H1 (cell line): ENCODE measurements around the gene CELF2. TPM values are rescaled to one million over a fixed set of nuclear protein-coding genes. Genes with fewer than 3 reads are reported as not detected.

Source experiments
- CTCF ChIA-PET: fragments of 300-600 bp; sonication (Branson Sonifier 250); formaldehyde crosslinking; loops from one replicate; lab custom pipeline; 2021; ENCODE audit not compliant: partially characterized antibody; lab: Charles Lee
- POLR2A ChIA-PET: fragments of 300-600 bp; sonication (Branson Sonifier 250); formaldehyde crosslinking; loops from one replicate; lab custom pipeline; 2021; ENCODE audit warnings: inconsistent platforms; ENCODE audit not compliant: partially characterized antibody; lab: Charles Lee
- DNase-seq, 2 experiments: peaks; one replicate each; pipeline versions ENCODE4 v3.0.0 to v3.0.0-alpha.2; 2010 to 2022; ENCODE audit warnings: low spot score in 2 of 2, low read depth in 1 of 2, mixed read lengths in 1 of 2
- FAIRE-seq: peaks from 2 replicates; lab custom pipeline; 2011; peaks lifted over from hg19 to GRCh38; lab: Jason Lieb, UNC
- H2AFZ ChIP-seq: 2 replicates; pipeline ENCODE4 v1.8.1; 2012; ENCODE audit warnings: low read length, inconsistent platforms
- H2AK5ac ChIP-seq: 2 replicates; pipeline ENCODE4 v1.6.1; 2013; ENCODE audit warnings: low read depth, low read length
- H2BK120ac ChIP-seq: replicated peaks from 2 replicates; pipeline ENCODE3; 2013; ENCODE audit warnings: low read depth, low read length, inconsistent platforms
- H2BK12ac ChIP-seq: 2 replicates; pipeline ENCODE4 v1.6.1; 2013; ENCODE audit warnings: low read depth, low read length
- H2BK15ac ChIP-seq: 2 replicates; pipeline ENCODE4 v1.6.1; 2013; ENCODE audit warnings: low read length
- H2BK20ac ChIP-seq: 2 replicates; pipeline ENCODE4 v1.6.1; 2013; ENCODE audit warnings: low read length
- H2BK5ac ChIP-seq: 2 replicates; pipeline ENCODE4 v1.6.1; 2013; ENCODE audit warnings: low read depth, low read length
- H3K14ac ChIP-seq: 2 replicates; pipeline ENCODE4 v1.6.1; 2013; ENCODE audit warnings: inconsistent platforms; ENCODE audit not compliant: insufficient read length
- H3K18ac ChIP-seq: 2 replicates; pipeline ENCODE4 v1.6.1; 2013; ENCODE audit warnings: low read length; ENCODE audit errors: extremely low read depth
- H3K23ac ChIP-seq: 2 replicates; pipeline ENCODE4 v1.6.1; 2013; ENCODE audit warnings: inconsistent platforms; ENCODE audit not compliant: insufficient read length
- H3K23me2 ChIP-seq: 2 replicates; pipeline ENCODE4 v1.6.1; 2013; ENCODE audit warnings: low read depth, low read length
- H3K27ac ChIP-seq: 2 replicates; pipeline ENCODE4 v1.6.1; 2011; ENCODE audit warnings: low read depth, low read length, inconsistent platforms
- H3K27me3 ChIP-seq, 4 experiments: replicated peaks in 1 of 4; 1 replicate in 1 of 4; 2 replicates in 3 of 4; pipeline versions ENCODE4 v1.6.1 to v1.8.1; 2011 to 2013; ENCODE audit warnings: low read length in 3 of 4, mild to moderate bottlenecking in 3 of 4, inconsistent platforms in 2 of 4, mixed read lengths in 2 of 4, moderate library complexity in 1 of 4; ENCODE audit not compliant: control insufficient read depth in 3 of 4, insufficient read depth in 3 of 4; ENCODE audit errors: extremely low read depth in 1 of 4
- H3K36me3 ChIP-seq, 4 experiments: 2 replicates each; pipeline versions ENCODE4 v1.6.1 to v1.8.1; 2011 to 2013; ENCODE audit warnings: mild to moderate bottlenecking in 4 of 4, low read length in 3 of 4, moderate library complexity in 2 of 4, control low read depth in 1 of 4, inconsistent platforms in 1 of 4; ENCODE audit not compliant: insufficient read depth in 4 of 4, control insufficient read depth in 2 of 4
- H3K4ac ChIP-seq: replicated peaks from 2 replicates; pipeline ENCODE3; 2013; ENCODE audit warnings: low read length, low read depth, mixed read lengths, inconsistent platforms; ENCODE audit not compliant: insufficient read length
- H3K4me1 ChIP-seq, 4 experiments: replicated peaks in 1 of 4; 1 replicate in 1 of 4; 2 replicates in 3 of 4; pipeline versions ENCODE4 v1.6.1 to v1.8.1; 2011 to 2013; ENCODE audit warnings: low read length in 3 of 4, inconsistent platforms in 2 of 4, mixed read lengths in 1 of 4; ENCODE audit not compliant: insufficient read depth in 4 of 4, control insufficient read depth in 3 of 4
- H3K4me2 ChIP-seq, 2 experiments: 2 replicates each; pipeline versions ENCODE4 v1.6.1 to v1.8.1; 2011 to 2013; ENCODE audit warnings: low read depth in 2 of 2, low read length in 2 of 2, control low read depth in 1 of 2, inconsistent platforms in 1 of 2, mild to moderate bottlenecking in 1 of 2; ENCODE audit not compliant: insufficient read depth in 1 of 2
- H3K4me3 ChIP-seq, 4 experiments: fragments of 200-600, 300-600 bp in 1 of 4; sonication (generic), shearing (Covaris generic), sonication (Bioruptor Twin) in 1 of 4; 2 replicates each; pipeline versions ENCODE4 v1.5.1 to v1.8.1; 2011 to 2016; ENCODE audit warnings: low read length in 4 of 4, low read depth in 3 of 4, control low read depth in 2 of 4, inconsistent platforms in 2 of 4, mild to moderate bottlenecking in 2 of 4, mixed read lengths in 1 of 4, moderate library complexity in 1 of 4; ENCODE audit not compliant: insufficient read depth in 2 of 4; ENCODE audit errors: extremely low read depth in 1 of 4
- H3K56ac ChIP-seq: replicated peaks from 2 replicates; pipeline ENCODE3; 2013; ENCODE audit warnings: low read depth, mild to moderate bottlenecking, mixed read lengths, low read length, inconsistent platforms; ENCODE audit not compliant: insufficient read length
- H3K79me1 ChIP-seq: 2 replicates; pipeline ENCODE4 v1.6.1; 2013; ENCODE audit warnings: low read depth, low read length, control low read depth
- H3K79me2 ChIP-seq, 2 experiments: 2 replicates each; pipeline versions ENCODE4 v1.6.1 to v1.8.1; 2012 to 2013; ENCODE audit warnings: low read length in 2 of 2, mild to moderate bottlenecking in 2 of 2, inconsistent platforms in 1 of 2; ENCODE audit not compliant: insufficient read depth in 2 of 2, control insufficient read depth in 1 of 2
- H3K9ac ChIP-seq, 4 experiments: replicated peaks in 1 of 4; 1 replicate in 1 of 4; 2 replicates in 3 of 4; pipeline versions ENCODE4 v1.6.1 to v1.8.1; 2011 to 2013; ENCODE audit warnings: low read depth in 3 of 4, low read length in 3 of 4, control low read depth in 2 of 4, mild to moderate bottlenecking in 2 of 4, moderate library complexity in 2 of 4, inconsistent platforms in 1 of 4; ENCODE audit errors: extremely low read depth in 1 of 4
- H3K9me3 ChIP-seq, 2 experiments: 2 replicates each; pipeline versions ENCODE4 v1.6.1 to v1.8.1; 2012 to 2013; ENCODE audit warnings: mild to moderate bottlenecking in 2 of 2, moderate library complexity in 2 of 2, control low read depth in 1 of 2, inconsistent platforms in 1 of 2, low read depth in 1 of 2, low read length in 1 of 2, mixed read lengths in 1 of 2; ENCODE audit not compliant: insufficient read depth in 2 of 2
- H4K20me1 ChIP-seq, 2 experiments: replicated peaks in 1 of 2; 2 replicates each; pipeline versions ENCODE3 to v1.8.1; 2011 to 2013; ENCODE audit warnings: inconsistent platforms in 2 of 2, low read length in 2 of 2, mild to moderate bottlenecking in 1 of 2; ENCODE audit not compliant: insufficient read depth in 2 of 2, control insufficient read depth in 1 of 2
- H4K5ac ChIP-seq: 2 replicates; pipeline ENCODE4 v1.6.1; 2013; ENCODE audit warnings: low read length, low read depth, mixed read lengths, inconsistent platforms; ENCODE audit not compliant: insufficient read length
- H4K8ac ChIP-seq: 2 replicates; pipeline ENCODE4 v1.8.0; 2013; ENCODE audit warnings: mild to moderate bottlenecking, moderate library complexity, low read length, inconsistent platforms; ENCODE audit not compliant: insufficient read depth; ENCODE audit errors: extremely low read depth
- H4K91ac ChIP-seq: replicated peaks from 2 replicates; pipeline ENCODE3; 2013; ENCODE audit warnings: low read length, mixed read lengths, inconsistent platforms; ENCODE audit not compliant: insufficient read length
- BACH1 ChIP-seq: IDR thresholded peaks from 2 replicates; pipeline ENCODE4 v1.6.1; 2012; ENCODE audit warnings: low read length, improper control_type of control experiment
- CBX5 ChIP-seq: fragments of 300-800, 300-1000 bp; sonication (generic); IDR thresholded peaks from 2 replicates; pipeline ENCODE4 v1.7.1; 2016; ENCODE audit warnings: antibody characterized with exemption, low read length, low read depth
- CEBPB ChIP-seq: IDR thresholded peaks from 2 replicates; pipeline ENCODE4 v1.6.1; 2012; ENCODE audit warnings: low read depth, low read length
- CREB1 ChIP-seq: IDR thresholded peaks from 2 replicates; pipeline ENCODE4 v1.6.1; 2012; ENCODE audit warnings: inconsistent platforms
- EZH2 ChIP-seq: fragments of 200-600 bp; sonication (generic); IDR thresholded peaks from 2 replicates; pipeline ENCODE4 v1.7.1; 2012; ENCODE audit warnings: low read depth, mild to moderate bottlenecking, moderate library complexity, low read length, inconsistent platforms; ENCODE audit not compliant: severe bottlenecking
- JUN ChIP-seq: IDR thresholded peaks from 2 replicates; pipeline ENCODE4 v1.6.1; 2011; ENCODE audit warnings: low read depth, mild to moderate bottlenecking, improper control_type of control experiment, low read length
- POU5F1 ChIP-seq: IDR thresholded peaks from 2 replicates; pipeline ENCODE4 v1.6.1; 2011; ENCODE audit warnings: low read depth, mild to moderate bottlenecking, low read length, moderate library complexity
- TAF1 ChIP-seq: IDR thresholded peaks from 2 replicates; pipeline ENCODE4 v1.6.1; 2011; ENCODE audit warnings: mild to moderate bottlenecking, low read depth, low read length
- TCF12 ChIP-seq: IDR thresholded peaks from 2 replicates; pipeline ENCODE4 v1.6.1; 2011; ENCODE audit warnings: low read depth, mild to moderate bottlenecking, low read length
- WGBS, 2 experiments: shearing (Covaris generic) in 1 of 2; methylation state at CpG; one replicate each; pipeline versions ENCODE4 v1.1.6 to v1.1.7; 2013 to 2015; ENCODE audit warnings: low lambda C conversion rate in 2 of 2, mixed read lengths in 2 of 2, inconsistent platforms in 1 of 2, low coverage in 1 of 2, missing lambda C conversion rate in 1 of 2; ENCODE audit not compliant: insufficient replicate concordance in 2 of 2, insufficient coverage in 1 of 2, insufficient read length in 1 of 2; ENCODE audit errors: extremely low coverage in 1 of 2, missing lambda C conversion rate in 1 of 2; 5-methylcytosine and 5-hydroxymethylcytosine counted together
- polyA plus RNA-seq, 7 experiments: library from polyadenylated mRNA; depleted of rRNA in 3 of 7; stranded (reverse) in 5 of 7; unstranded in 2 of 7; fragments of >200 nt in 5 of 7; fragments of 200-250 nt in 2 of 7; gene quantifications; 1 replicate in 5 of 7; 2 replicates in 1 of 7; 4 replicates in 1 of 7; pipeline versions ENCODE4 v1.2.1 to v1.2.3, GENCODE V29; 2011 to 2013; ENCODE audit warnings: missing spikeins in 2 of 7, mixed read lengths in 2 of 7
- total RNA-seq: library from RNA; stranded (reverse); fragmentation: NEBNext Ultra II Directional; extraction: Animal tissue kit (Norgen Biotek cat#: 25700); gene quantifications from 2 replicates; pipeline ENCODE4 v1.2.1, GENCODE V29; 2021

The CELF2 gene
- total and polyA plus RNA-seq, 2 of the 8 experiments (the other 6 are each of a cell fraction or from before 2014, with no cell fraction given): 18.3 to 22.7 TPM

- Histone ChIP-seq H3K9me3 (peaks cover 4% of the 10 kb centered on the region in 2 experiments; a peak in 2 of 4 replicates), H3K4me3 (no peak overlapping the region), H3K27me3 (no peaks in the 10 kb centered on the region), H3K23ac (no peak overlapping the region), H2BK20ac (no peak overlapping the region), H2BK12ac (no peak overlapping the region), H3K27ac (no peak overlapping the region), H2AK5ac (no peak overlapping the region), H4K8ac (no peak overlapping the region), H3K4me1 (peaks cover 0 to 22% (median 15%) of the 10 kb centered on the region in 4 experiments; a peak in 6 of 7 replicates), H3K56ac (no peak overlapping the region), H2AFZ (no peak overlapping the region), H3K4me2 (no peak overlapping the region), H2BK120ac (no peak overlapping the region), H3K9ac (no peak overlapping the region), H3K36me3 (no peaks in the 10 kb centered on the region), H3K18ac (no peak overlapping the region), H4K91ac (no peak overlapping the region), H2BK15ac (no peak overlapping the region), H3K23me2 (no peaks in the 10 kb centered on the region), H4K20me1 (no peaks in the 10 kb centered on the region), H3K79me1 (no peaks in the 10 kb centered on the region; the same call in 1 of the 2 replicates), H3K4ac (no peak overlapping the region), H4K5ac (no peak overlapping the region), H2BK5ac (no peak overlapping the region), H3K79me2 (no peaks in the 10 kb centered on the region), H3K14ac (no peak overlapping the region)
- no peak for DNase-seq
- no peak for FAIRE-seq
- 79% methylated on average over 5 of the region's 5 CpGs; no CpG with 5 or more reads in 1 of the 2 experiments for WGBS, 2 experiments
- POLR2A ChIA-PET: interaction anchor here (1.1 to 1.3 kb wide), 3 partner anchors 8 to 13 kb away, joined by 3 read pairs; no protein-coding TSS in a partner anchor
- CTCF ChIA-PET: interaction anchor here (1.5 to 1.9 kb wide), 4 partner anchors 9 to 62 kb away, joined by 4 to 6 read pairs (median 4); no protein-coding TSS in a partner anchor
- TF ChIP-seq EZH2 (no peak), TCF12 (no peak), BACH1 (no peak), JUN (no peak), CEBPB (no peak), CBX5 (no peak), CREB1 (no peak), TAF1 (no peak), POU5F1 (no peak)
Measured at GRCh38 chr10:11158080-11158479, 140.4 kb downstream of the CELF2 start.
